Coronary artery (tissue), 2 donors: ENCODE measurements around the gene DUS3L.

Experiments used
- DNase-seq: peaks from one replicate; pipeline ENCODE4 v3.0.0-alpha.2; 2017; ENCODE audit warnings: low spot score
- H3K27ac ChIP-seq, 2 donors: fragments of 200-600 bp; sonication (generic); one replicate each; pipeline ENCODE4 v1.5.1; 2016 to 2019
- H3K4me3 ChIP-seq: fragments of 200-600 bp; sonication (generic); 2 replicates; pipeline ENCODE4 v1.5.1; 2016; ENCODE audit warnings: mild to moderate bottlenecking, moderate library complexity
- CTCF ChIP-seq: fragments of 200-600 bp; sonication (generic); IDR thresholded peaks from one replicate; pipeline ENCODE4 v1.5.1; 2019; ENCODE audit warnings: antibody characterized with exemption

Gene DUS3L

GRCh38 chr19:5790559-5791520 lies at the start of gene DUS3L:
Gene DUS3L, minus strand, starts transcription at chr19:5791163. Its CDS starts 22 bp downstream, at chr19:5791141.
- peak; percentile 97 for DNase-seq
- no peak for TF ChIP-seq CTCF
- H3K27ac ChIP-seq = peak within 1 kb of the TSS; percentile 80 to 97
- peak within 1 kb of the TSS; percentile 86 for H3K4me3 ChIP-seq

- Histone ChIP-seq H3K4me3 (no peak within 1 kb of the TSS), H3K27ac (no peak within 1 kb of the TSS)
- no peak for DNase-seq
- TF ChIP-seq CTCF = no peak
Observed at GRCh38 chr19:5839065-5840017, 48.4 kb upstream of the DUS3L start, which contains the start of gene FUT6. Gene FUT6, minus strand, starts transcription at chr19:5839702. Its CDS starts 7,135 bp downstream, at chr19:5832567.

GRCh38 chr19:5838353-5839064 lies 47.5 kb upstream of the DUS3L start:
- H3K4me3 ChIP-seq = no peak overlapping the region
- TF ChIP-seq CTCF = no peak
- no peak for DNase-seq
- no peak overlapping the region for H3K27ac ChIP-seq

- no peak overlapping the region for H3K27ac ChIP-seq
Observed at GRCh38 chr19:5837761-5838352, 46.9 kb upstream of the DUS3L start.

GRCh38 chr19:5832527-5833216 lies 41.7 kb upstream of the DUS3L start:
- no peak for DNase-seq
- no peak overlapping the region for H3K4me3 ChIP-seq
- no peak overlapping the region for H3K27ac ChIP-seq
- no peak for TF ChIP-seq CTCF

More at GRCh38 chr19:5837761-5838352, 46.9 kb upstream of the DUS3L start:
- no peak for TF ChIP-seq CTCF
- no peak for DNase-seq
- H3K4me3 ChIP-seq = no peak overlapping the region

- no peak overlapping the region for H3K27ac ChIP-seq
- TF ChIP-seq CTCF = no peak
- no peak overlapping the region for H3K4me3 ChIP-seq
- no peak for DNase-seq
Observed at GRCh38 chr19:5832061-5832460, 41.1 kb upstream of the DUS3L start.
